Ramos (cell line): ENCODE measurements around the gene UBE2O.

Experiments used
- in situ Hi-C: fragments of 300-500 bp; cut with MboI; formaldehyde crosslinking; loops from one replicate; pipeline ENCODE4 v1.14.3; 2022; ENCODE audit warnings: low sequenced_read_pairs; ENCODE audit not compliant: unreplicated experiment

UBE2O gene

DNA sequence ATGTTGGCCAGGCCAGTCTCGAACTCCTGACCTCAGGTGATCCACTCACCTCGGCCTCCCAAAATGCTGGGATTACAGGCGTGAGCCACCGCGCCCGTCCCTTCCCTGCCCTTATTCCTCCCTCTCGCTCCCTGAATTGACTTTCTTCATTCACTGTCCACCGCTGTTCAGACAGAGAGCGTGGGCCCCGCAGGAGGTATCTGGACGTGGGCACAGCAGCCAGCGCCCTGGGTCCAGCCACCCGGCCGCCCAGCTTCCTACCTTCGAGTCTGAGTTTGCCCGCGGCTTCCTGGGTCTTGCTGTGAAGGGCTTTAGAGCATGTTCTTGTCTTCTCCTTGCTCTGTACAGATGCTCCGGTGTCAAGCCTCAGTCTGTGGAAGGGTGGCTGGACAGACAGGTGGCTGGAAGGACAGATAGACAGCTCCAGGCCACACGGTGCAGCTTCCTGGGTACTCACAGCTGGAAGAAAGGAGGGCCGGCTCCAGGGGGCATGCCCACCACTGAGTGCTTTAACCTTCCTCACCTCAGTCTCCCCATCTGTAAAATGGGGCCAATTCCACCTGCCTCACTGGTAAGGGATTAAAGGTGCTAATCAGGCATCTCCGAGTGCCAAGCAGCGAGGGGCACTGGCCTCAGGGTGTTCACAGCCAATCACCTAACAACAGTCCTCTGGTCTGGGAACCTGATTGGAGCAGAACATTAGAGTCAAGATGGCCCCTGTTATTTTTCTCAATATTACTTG, 34.7 kb upstream of the UBE2O start:
- in situ Hi-C loops: loop anchor here (25.0 kb wide), 1 partner anchor 975 kb away; no protein-coding TSS in a partner anchor

DNA sequence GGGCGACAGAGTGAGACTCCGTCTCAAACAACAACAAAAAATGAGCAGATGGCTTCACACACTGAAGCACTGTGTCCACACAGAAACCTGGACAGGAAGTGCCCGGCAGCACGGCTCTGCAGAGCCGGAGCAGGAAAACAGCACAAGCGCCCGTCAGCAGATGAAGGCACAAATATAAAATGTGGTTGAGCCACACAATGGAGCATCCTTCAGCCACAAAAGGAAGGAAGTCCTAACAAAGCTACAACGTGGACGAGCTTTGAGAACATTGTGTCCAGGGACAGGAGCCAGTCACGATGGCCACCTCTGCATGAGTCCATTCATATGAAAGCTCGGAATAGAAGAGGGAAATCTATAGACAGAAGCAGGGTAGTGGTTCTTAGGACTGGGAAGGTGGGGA, 32.6 kb upstream of the UBE2O start:
- in situ Hi-C loops: loop anchor here (25.0 kb wide), 1 partner anchor 977 kb away; no protein-coding TSS in a partner anchor

DNA sequence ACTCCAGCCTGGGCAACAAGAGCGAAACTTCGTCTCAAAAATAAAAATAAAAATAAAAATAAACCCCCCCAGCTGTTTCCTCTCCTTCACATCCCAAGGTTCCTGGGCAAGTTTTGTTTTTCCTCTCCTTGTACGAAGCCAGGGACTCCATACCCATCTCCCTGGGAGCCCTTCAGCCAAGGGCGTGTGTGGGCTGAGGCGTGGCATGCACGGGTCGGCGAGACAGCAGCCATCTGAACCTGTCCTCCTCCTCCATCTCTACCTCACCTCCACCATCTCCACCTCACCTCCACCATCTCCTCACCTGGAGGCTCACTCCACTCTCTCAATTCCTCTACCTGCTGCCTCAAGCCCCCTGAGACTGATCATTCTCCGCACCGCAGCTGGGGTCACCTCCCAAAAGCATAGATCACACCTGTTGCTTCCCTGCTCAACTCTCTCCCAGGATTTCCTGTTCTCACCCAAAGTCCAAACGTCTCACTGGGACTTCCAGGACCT, 31.3 kb upstream of the UBE2O start:
- in situ Hi-C loops: loop anchor here (25.0 kb wide), 1 partner anchor 978 kb away; no protein-coding TSS in a partner anchor

DNA sequence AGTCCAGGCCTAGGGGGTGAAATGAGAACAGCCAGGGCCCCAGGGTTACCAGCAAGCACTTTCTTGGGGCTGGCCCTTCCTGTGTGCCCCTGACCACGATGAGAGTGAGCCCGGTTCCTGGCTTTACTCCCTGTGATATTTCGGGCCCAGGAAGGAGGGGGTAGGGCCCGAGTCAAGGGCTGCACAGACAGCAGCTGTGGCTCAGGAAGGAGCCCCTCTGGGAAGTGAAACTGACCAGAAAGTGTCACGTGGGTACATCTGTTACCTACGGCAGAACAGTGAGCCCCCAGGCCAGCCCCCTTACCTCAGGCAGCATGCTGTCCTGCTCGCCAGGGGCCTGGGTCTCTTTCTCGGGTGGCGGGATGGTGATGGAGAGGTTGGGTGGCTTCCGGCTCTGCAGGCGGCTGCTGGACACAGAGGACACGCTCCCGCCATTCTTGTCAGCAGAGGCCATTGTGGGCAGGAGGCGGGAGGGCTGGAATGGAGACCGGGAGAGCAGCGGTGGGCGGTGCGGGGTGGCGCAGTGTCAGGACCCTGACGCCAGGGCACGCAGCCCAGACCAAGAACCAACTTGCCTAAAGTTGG, 28.2 kb upstream of the UBE2O start:
- in situ Hi-C loops: loop anchor here (25.0 kb wide), 1 partner anchor 981 kb away; no protein-coding TSS in a partner anchor

DNA sequence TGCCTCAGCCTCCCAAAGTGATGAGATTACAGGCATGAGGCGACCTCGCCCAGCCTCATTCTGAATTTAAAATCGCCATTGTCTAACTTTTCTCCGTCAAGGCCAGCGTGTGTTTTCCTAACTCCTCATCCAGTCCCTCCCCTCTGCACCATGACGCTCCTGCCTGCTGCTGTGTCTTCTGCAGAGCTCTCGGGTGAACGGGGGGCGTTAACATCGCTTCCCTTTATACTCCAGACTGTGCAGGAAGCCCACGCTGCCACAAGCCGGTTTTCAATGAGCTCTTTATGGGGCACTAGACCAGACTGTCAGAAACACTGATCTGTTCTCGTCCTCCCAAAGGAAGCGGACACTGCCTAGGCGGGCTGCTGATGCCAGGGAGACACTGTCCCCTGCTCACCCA, 27.7 kb upstream of the UBE2O start:
- in situ Hi-C loops: loop anchor here (25.0 kb wide), 1 partner anchor 982 kb away; no protein-coding TSS in a partner anchor

DNA sequence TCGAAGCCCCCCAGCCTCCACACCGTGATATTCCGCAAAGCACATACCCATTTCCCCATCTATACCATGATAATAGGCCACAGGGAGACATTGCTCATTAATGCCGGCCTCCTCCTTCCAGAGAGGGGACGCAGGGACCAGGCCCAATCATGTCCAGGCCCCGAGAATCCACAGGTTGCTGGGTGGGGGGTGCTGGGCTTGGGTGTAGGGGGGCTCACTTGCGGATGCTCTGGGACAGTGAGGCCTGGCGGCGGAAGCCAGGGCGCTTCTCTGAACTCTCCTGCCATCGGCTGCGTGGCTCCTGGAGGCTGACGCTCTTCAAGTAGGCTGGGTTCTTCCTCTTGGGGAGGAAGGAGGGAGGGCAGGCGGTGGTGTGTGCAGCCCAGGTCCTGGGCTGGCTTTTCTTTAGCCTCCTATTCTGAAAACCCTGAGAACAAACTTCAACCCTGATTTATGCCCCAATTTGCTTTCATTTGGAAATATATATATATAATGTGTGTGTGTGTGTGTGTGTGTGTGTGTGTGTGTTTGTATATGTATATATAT, 26.6 kb upstream of the UBE2O start:
- in situ Hi-C loops: loop anchor here (25.0 kb wide), 1 partner anchor 983 kb away; no protein-coding TSS in a partner anchor

DNA sequence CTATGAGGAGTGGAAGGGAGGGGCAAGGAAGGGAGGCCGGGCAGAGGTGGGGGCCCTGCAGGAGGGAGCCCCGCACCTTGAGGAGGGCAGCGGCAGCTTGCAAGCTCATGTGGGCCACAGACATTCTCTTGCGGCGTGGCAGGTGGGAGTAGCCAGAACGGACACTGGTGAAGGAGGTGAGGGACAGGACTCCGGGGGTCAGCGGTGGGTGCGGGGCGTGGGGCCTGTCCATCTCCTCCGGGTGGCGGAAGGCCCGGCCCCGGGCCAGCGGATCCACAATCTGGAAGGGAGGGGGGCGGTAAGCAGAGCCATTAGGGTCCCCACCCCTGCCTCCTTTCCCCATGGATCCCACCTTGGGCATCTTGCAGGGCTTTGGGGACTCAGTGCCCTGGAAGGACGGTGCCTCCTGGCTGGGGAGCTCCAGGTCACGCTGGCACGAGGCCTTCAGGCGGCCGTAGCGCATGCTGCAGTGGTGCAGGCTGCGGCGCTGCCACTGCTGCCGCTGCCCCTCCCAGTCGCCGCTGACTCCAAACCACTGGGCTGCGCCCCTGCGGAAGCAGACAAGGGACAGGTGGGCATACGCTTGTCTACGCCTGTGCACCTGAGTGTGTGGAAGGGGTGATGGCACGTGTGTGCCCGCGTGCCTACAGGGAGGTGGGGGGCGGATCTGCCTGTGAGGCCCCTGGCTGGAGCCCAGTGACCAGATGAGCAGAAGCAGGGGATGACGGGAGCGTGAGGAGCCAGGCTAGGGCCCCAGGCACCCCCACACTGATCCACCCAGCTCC, 26.0 kb upstream of the UBE2O start:
- in situ Hi-C loops: loop anchor here (25.0 kb wide), 1 partner anchor 983 kb away; no protein-coding TSS in a partner anchor

DNA sequence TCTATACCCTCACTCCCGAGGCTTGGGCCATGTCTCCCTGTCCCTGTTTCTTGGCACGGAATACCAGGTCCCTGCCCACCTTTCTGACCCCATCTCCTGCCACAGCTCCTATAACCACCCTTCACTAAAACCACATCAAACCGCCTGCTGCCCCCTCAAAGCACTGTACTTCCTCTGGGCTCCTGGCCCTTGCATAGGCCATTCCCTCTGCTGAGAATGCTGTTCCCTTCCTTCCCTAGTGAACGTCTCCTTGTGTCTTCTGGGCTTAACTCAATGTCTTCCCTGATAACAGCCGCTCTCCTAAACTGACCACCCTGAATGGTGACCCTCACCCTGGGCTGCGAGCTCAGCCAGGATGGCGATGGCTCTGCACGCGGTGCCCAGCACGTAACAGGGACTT, 25.1 kb upstream of the UBE2O start:
- in situ Hi-C loops: loop anchor here (25.0 kb wide), 1 partner anchor 984 kb away; no protein-coding TSS in a partner anchor

DNA sequence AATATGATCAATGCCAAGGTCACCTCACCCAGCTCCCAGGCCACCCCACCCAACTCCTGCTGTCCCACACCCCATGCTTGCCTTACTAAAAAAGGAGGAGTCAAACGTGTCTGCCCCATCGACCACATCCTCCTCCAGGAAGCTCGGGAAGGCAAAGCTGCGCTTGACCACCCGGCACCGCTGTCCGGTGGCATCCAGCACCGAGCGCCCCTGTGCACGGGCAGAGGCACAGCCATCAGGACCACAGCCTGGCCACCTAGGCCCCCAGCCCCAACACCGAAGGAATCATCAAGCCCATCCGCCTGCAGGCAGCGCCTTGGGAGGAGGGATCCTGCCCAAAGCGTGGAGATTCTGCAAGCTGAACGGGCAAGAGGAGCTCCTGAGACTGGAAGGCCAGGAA, 24.6 kb upstream of the UBE2O start:
- in situ Hi-C loops: loop anchor here (25.0 kb wide), 1 partner anchor 985 kb away; no protein-coding TSS in a partner anchor

DNA sequence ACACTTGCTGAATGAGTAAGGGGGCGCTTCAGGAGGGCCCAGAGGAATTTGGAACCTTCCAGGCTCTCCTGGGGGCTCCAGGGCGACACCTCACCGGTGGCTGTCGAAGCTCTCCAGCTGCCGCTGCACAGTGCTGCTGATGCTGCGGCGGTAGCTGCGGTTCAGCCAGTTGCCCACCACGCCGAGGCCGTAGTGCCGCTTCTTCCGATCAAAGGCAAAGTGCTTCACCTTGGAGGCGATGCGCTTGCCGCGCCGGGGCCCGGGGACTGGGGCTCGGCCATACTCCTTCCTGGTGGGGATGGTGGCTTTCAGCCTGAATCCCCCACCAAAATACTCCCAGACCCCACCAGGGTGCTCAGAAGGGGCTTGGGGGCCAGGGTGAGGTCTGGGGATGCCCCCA, 23.8 kb upstream of the UBE2O start:
- in situ Hi-C loops: loop anchor here (25.0 kb wide), 1 partner anchor 986 kb away; no protein-coding TSS in a partner anchor

DNA sequence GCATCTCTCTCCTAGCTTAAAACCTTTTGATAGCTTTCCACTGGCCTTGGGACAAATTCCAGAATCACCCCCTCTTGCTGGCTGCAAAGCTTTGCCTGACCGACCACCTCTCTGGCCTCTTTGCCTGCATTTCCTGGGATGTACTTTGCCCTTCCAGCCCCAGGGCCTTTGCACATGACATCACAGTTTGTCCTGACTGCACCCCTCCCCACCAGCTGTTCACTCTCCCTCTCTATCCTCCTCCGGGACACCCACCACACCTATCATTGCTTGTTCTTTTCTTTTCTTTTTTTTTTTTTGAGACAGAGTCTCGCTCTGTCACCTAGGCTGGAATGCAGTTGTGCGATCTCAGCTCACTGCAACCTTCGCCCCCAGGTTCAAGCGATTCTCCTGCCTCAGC, 22.4 kb upstream of the UBE2O start:
- in situ Hi-C loops: loop anchor here (25.0 kb wide), 1 partner anchor 987 kb away; no protein-coding TSS in a partner anchor

DNA sequence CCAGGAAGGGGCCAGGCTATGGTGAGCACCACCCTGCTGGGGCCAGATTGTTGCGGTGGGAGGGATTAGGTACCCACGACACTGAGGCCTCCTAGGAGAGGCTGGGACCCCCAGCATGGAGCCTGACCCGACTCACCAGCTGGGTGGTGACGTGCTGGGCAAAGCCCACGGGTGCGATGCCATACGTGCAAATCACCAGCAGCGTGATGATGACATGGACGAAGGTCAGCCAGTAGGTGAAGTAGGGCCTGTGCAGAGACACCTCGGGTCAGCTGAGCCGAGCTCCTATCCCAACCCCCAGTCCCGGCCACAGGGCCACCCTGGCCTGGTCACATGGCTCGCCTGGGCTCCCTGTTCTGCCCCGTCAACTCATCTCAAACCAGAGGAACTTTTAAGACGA, 21.9 kb upstream of the UBE2O start:
- in situ Hi-C loops: loop anchor here (5.0 to 25.0 kb wide), 2 partner anchors 32 to 987 kb away; no protein-coding TSS in a partner anchor

DNA sequence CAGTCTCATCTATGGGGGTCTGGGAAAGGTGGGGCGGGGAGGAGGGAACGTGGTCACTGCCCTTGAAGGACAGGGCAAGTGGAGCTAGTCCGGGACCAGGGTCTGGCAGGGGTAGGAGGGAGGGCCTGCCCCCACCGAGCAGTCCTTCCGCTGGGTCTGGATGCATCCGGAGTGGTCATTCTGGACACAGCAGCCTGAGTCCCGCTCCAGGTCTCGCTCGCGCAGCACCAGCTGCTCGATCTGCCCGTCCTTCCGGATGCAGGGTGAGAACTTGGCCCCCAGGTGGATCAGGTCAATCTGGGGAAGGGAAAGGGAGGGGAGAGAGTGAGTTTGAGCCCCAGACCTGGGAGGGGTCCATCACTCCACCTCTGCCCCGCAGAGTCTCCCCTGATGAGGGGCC, 21.3 kb upstream of the UBE2O start:
- in situ Hi-C loops: loop anchor here (5.0 kb wide), 1 partner anchor 33 kb away; no protein-coding TSS in a partner anchor

DNA sequence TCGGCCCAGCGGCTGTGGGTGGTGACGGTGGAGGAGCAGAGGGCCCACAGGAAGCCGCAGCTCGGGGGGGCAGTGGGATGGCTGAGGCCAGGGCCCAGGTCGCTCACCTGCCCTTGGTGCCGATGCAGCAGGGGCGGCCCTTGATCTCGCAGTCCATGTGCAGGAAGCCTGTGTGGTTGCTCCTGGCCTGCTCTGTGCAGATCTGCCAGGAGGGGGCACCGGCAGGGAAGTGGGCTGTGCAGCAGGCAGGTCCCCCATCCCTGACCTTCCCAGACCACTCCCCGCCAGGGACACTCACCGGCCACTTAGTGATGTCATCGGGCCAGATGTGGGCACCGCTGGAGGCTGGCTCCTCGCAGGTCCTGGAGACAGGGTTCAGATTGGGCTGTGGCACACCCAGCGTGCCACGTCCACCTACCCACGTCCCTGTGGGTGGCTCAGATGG, 20.6 kb upstream of the UBE2O start:
- in situ Hi-C loops: loop anchor here (5.0 kb wide), 1 partner anchor 34 kb away; no protein-coding TSS in a partner anchor

DNA sequence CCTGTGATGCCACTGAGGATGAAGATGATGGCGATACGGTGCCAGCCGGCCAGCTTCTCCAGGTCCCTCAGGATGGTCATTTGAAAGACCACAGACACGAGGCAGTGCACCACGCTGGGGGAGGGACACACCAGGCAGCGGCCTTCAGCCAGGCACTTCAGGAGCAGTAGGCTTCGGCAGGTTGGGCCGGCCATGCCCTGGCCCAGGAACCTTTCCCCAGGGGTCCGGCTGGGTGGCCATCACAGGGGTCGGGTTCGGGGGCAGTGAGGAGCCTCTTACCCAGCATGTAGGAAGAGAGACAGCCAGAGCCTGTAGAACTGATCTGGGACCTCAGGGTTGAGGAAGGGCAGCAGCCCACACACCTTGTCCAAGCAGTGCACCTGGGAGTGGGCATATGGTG, 19.8 kb upstream of the UBE2O start:
- in situ Hi-C loops: loop anchor here (5.0 kb wide), 1 partner anchor 35 kb away; no protein-coding TSS in a partner anchor

DNA sequence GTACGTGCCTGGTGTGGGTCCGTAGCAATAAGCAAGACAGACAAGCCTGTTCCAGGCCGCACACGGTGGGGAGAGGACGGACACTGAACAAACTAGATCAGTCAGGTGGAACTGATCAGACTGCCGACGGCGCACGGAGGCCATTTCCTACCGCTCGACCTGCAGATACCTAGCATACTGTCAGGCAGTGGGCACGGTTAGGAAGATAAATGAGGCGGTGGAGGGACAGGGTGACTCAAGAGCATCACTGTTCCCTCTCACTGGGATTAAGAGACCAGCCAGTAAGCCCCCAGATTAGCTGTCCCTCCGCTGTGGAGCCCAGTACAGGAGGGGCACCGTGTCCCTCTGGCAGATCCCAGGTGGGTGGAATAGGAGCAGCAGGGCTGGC, 19.3 kb upstream of the UBE2O start:
- in situ Hi-C loops: loop anchor here (5.0 kb wide), 1 partner anchor 35 kb away; no protein-coding TSS in a partner anchor

DNA sequence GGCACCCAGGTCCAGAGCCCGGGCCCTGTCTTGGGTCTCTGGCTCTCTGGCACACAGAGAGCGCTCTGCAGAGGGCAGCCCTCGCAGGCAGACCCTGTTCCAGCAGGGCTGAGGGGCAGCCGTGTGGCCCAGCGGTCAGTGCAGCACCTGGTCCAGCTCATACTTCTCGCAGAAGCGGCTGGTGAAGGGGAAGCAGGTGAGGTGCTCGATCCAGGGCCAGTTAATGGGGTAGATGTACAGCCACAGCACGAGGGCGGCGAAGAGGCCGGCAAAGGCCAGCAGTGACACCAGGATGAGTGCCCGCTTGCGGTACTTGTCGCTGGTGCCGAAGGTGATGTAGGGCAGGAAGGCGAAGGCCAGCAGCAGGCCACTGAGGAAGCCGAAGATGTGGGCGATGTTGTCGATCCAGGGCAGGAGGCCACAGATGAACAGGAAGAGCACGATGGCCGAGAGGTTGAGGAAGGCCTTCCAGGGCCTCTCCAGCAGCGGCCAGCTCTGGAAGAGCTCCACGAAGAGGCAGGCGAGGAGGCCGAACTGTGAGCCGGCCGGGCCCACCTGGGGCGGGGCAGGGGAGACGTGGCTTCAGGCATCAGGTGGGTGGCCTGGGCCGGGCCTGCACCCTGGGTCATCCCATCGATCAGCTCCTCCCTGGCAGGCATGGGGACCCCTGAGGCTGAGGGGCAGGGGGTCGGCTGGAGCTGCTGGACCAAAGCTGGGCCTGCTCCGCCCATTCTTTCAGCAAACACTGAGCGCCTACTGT, 18.7 kb upstream of the UBE2O start:
- in situ Hi-C loops: loop anchor here (5.0 kb wide), 1 partner anchor 36 kb away; no protein-coding TSS in a partner anchor

DNA sequence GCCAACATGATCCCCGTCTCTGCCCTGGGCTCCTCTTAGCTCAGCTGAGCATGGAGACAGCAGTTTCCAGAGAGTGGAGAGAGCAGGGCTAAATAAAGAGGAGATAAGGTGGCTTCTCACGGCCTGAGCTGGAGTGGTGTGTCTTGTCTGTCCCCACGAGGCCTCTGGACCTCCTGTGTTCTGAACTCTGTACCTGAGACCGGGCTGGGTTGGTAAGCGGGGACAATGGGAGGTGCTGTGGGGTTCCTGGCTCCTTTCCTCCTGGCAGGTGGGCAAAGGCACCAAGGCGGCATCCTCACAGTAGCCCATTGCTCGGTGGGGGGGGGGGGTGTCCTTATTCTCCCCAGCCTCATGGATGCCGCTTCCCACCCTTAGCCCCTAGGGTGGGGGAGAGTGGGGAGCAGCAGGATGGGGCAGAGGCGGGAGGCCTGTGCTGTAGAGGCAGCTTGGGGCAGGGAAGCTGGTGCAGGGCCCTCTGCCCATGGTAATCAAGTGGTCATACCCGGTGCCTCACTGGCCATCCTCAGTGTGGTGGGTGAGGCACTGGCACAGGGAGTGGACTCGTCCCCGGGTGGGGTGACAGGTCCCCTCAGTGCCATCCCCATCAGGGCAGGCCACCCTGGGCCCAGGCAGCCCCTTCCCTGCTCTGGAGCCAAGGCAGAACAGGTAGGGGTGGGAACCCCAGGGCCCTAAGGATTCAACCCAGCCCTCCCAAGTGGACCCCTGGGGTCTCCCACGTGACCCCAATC, 17.2 kb upstream of the UBE2O start:
- in situ Hi-C loops: loop anchor here (5.0 kb wide), 1 partner anchor 37 kb away; no protein-coding TSS in a partner anchor
